ENCODE results near the gene PCGF3. TPM values are rescaled to one million over a fixed set of nuclear protein-coding genes. Genes with fewer than 3 reads are reported as not detected.
"Not testable (repeated sequence)": the region's sequence is repeated elsewhere in the genome, so short reads cannot be mapped to it uniquely, and the experiment has no call there.

PCGF3 gene
- polyA plus RNA-seq, 4 donors = 27.3 to 71.6 (median 55.3) TPM

- 63 to 74% (median 73%) methylated on average over 15 to 22 of the region's 22 CpGs for whole genome bisulfite sequencing, 3 donors
- no peak for FAIRE-seq
Measured at GRCh38 chr4:665751-666435, 39.7 kb upstream of the PCGF3 start.

GRCh38 chr4:666436-666810 lies 39.2 kb upstream of the PCGF3 start:
- H3K4me3 ChIP-seq (ENCODE audit: low read depth in 1 of 3, low read length in 3 of 3) = no peak overlapping the region
- H3K27me3 ChIP-seq (ENCODE audit: control insufficient read depth in 3 of 3, insufficient read depth in 3 of 3, low read length in 3 of 3) = no peaks in the 10 kb centered on the region
- no peaks in the 10 kb centered on the region for H3K9me3 ChIP-seq (ENCODE audit: control insufficient read depth in 2 of 2, insufficient read depth in 1 of 2, low read depth in 1 of 2, low read length in 1 of 2)
- peaks cover 1 to 12% (median 4%) of the 10 kb centered on the region in 3 donors for H3K36me3 ChIP-seq (ENCODE audit: control insufficient read depth in 3 of 3, insufficient read depth in 2 of 3, low read depth in 1 of 3, low read length in 3 of 3)
- H3K4me1 ChIP-seq (ENCODE audit: control insufficient read depth in 3 of 3, insufficient read depth in 2 of 3, low read depth in 1 of 3, low read length in 2 of 3) = no peaks in the 10 kb centered on the region
- DNase-seq (no peak), FAIRE-seq (no peak)
- WGBS, 3 donors = 81 to 90% (median 86%) methylated on average over 20 to 22 of the region's 22 CpGs
- no peak overlapping the region for H3K27ac ChIP-seq (ENCODE audit: low read depth in 1 of 3, low read length in 2 of 3)

More at GRCh38 chr4:665751-666435, 39.7 kb upstream of the PCGF3 start:
- H3K27me3 ChIP-seq (ENCODE audit: control insufficient read depth in 3 of 3, insufficient read depth in 3 of 3, low read length in 3 of 3) = no peaks in the 10 kb centered on the region
- H3K9me3 ChIP-seq (ENCODE audit: control insufficient read depth in 2 of 2, insufficient read depth in 1 of 2, low read depth in 1 of 2, low read length in 1 of 2) = no peaks in the 10 kb centered on the region
- no peak for DNase-seq
- H3K27ac ChIP-seq (ENCODE audit: low read depth in 1 of 3, low read length in 2 of 3) = no peak overlapping the region
- no peaks in the 10 kb centered on the region for H3K4me1 ChIP-seq (ENCODE audit: control insufficient read depth in 3 of 3, insufficient read depth in 2 of 3, low read depth in 1 of 3, low read length in 2 of 3)
- H3K4me3 ChIP-seq (ENCODE audit: low read depth in 1 of 3, low read length in 3 of 3) = no peak overlapping the region
- H3K36me3 ChIP-seq (ENCODE audit: control insufficient read depth in 3 of 3, insufficient read depth in 2 of 3, low read depth in 1 of 3, low read length in 3 of 3) = peaks cover 0 to 7% (median 2%) of the 10 kb centered on the region in 3 donors

- DNase-seq (no peak), FAIRE-seq (no peak)
- Histone ChIP-seq H3K4me1 (ENCODE audit: control insufficient read depth in 3 of 3, insufficient read depth in 2 of 3, low read depth in 1 of 3, low read length in 2 of 3) (no peaks in the 10 kb centered on the region), H3K4me3 (ENCODE audit: low read depth in 1 of 3, low read length in 3 of 3) (no peak overlapping the region), H3K9me3 (ENCODE audit: control insufficient read depth in 2 of 2, insufficient read depth in 1 of 2, low read depth in 1 of 2, low read length in 1 of 2) (no peaks in the 10 kb centered on the region), H3K36me3 (ENCODE audit: control insufficient read depth in 3 of 3, insufficient read depth in 2 of 3, low read depth in 1 of 3, low read length in 3 of 3) (peaks cover 6 to 18% (median 6%) of the 10 kb centered on the region in 3 donors), H3K27me3 (ENCODE audit: control insufficient read depth in 3 of 3, insufficient read depth in 3 of 3, low read length in 3 of 3) (no peaks in the 10 kb centered on the region), H3K27ac (ENCODE audit: low read depth in 1 of 3, low read length in 2 of 3) (no peak overlapping the region)
- 66 to 83% (median 78%) methylated on average over 28 of the region's 28 CpGs for WGBS, 3 donors
Measured at GRCh38 chr4:666822-667544, 38.6 kb upstream of the PCGF3 start.

GRCh38 chr4:667545-667925 lies 38.1 kb upstream of the PCGF3 start:
- no peak for FAIRE-seq

GRCh38 chr4:668219-668618 lies 37.4 kb upstream of the PCGF3 start:
- DNase-seq = not testable (repeated sequence)

More at GRCh38 chr4:667545-667925, 38.1 kb upstream of the PCGF3 start:
- Histone ChIP-seq H3K27me3 (ENCODE audit: control insufficient read depth in 3 of 3, insufficient read depth in 3 of 3, low read length in 3 of 3) (no peaks in the 10 kb centered on the region), H3K36me3 (ENCODE audit: control insufficient read depth in 3 of 3, insufficient read depth in 2 of 3, low read depth in 1 of 3, low read length in 3 of 3) (peaks cover 6 to 23% (median 7%) of the 10 kb centered on the region in 3 donors), H3K4me3 (ENCODE audit: low read depth in 1 of 3, low read length in 3 of 3) (no peak overlapping the region), H3K9me3 (ENCODE audit: control insufficient read depth in 2 of 2, insufficient read depth in 1 of 2, low read depth in 1 of 2, low read length in 1 of 2) (no peaks in the 10 kb centered on the region), H3K4me1 (ENCODE audit: control insufficient read depth in 3 of 3, insufficient read depth in 2 of 3, low read depth in 1 of 3, low read length in 2 of 3) (no peaks in the 10 kb centered on the region), H3K27ac (ENCODE audit: low read depth in 1 of 3, low read length in 2 of 3) (no peak overlapping the region)
- WGBS, 3 donors = 53 to 68% (median 54%) methylated on average over 10 of the region's 10 CpGs
- DNase-seq = no peak

GRCh38 chr4:669806-670559 lies 35.6 kb upstream of the PCGF3 start:
- H3K27me3 ChIP-seq (ENCODE audit: control insufficient read depth in 3 of 3, insufficient read depth in 3 of 3, low read length in 3 of 3); H3K4me3 ChIP-seq (ENCODE audit: low read depth in 1 of 3, low read length in 3 of 3); H3K27ac ChIP-seq (ENCODE audit: low read depth in 1 of 3, low read length in 2 of 3); FAIRE-seq; H3K9me3 ChIP-seq (ENCODE audit: control insufficient read depth in 2 of 2, insufficient read depth in 1 of 2, low read depth in 1 of 2, low read length in 1 of 2); DNase-seq: not testable (repeated sequence)
- H3K36me3 ChIP-seq (ENCODE audit: control insufficient read depth in 3 of 3, insufficient read depth in 2 of 3, low read depth in 1 of 3, low read length in 3 of 3) = peaks cover 6 to 28% (median 9%) of the 10 kb centered on the region in 3 donors
- H3K4me1 ChIP-seq (ENCODE audit: control insufficient read depth in 3 of 3, insufficient read depth in 2 of 3, low read depth in 1 of 3, low read length in 2 of 3) = peaks cover 0 to 13% (median under 1%) of the 10 kb centered on the region in 3 donors
- whole genome bisulfite sequencing, 3 donors = 93 to 96% (median 93%) methylated on average over 11 of the region's 11 CpGs

More at GRCh38 chr4:668219-668618, 37.4 kb upstream of the PCGF3 start:
- not testable (repeated sequence) for H3K4me1 ChIP-seq (ENCODE audit: control insufficient read depth in 3 of 3, insufficient read depth in 2 of 3, low read depth in 1 of 3, low read length in 2 of 3); H3K4me3 ChIP-seq (ENCODE audit: low read depth in 1 of 3, low read length in 3 of 3); H3K27me3 ChIP-seq (ENCODE audit: control insufficient read depth in 3 of 3, insufficient read depth in 3 of 3, low read length in 3 of 3); H3K9me3 ChIP-seq (ENCODE audit: control insufficient read depth in 2 of 2, insufficient read depth in 1 of 2, low read depth in 1 of 2, low read length in 1 of 2); H3K27ac ChIP-seq (ENCODE audit: low read depth in 1 of 3, low read length in 2 of 3); FAIRE-seq
- 86 to 92% (median 91%) methylated on average over 6 of the region's 6 CpGs for WGBS, 3 donors
- peaks cover 6 to 28% (median 9%) of the 10 kb centered on the region in 3 donors for H3K36me3 ChIP-seq (ENCODE audit: control insufficient read depth in 3 of 3, insufficient read depth in 2 of 3, low read depth in 1 of 3, low read length in 3 of 3)

GRCh38 chr4:671769-672168 lies 33.9 kb upstream of the PCGF3 start:
- H3K9me3 ChIP-seq (ENCODE audit: control insufficient read depth in 2 of 2, insufficient read depth in 1 of 2, low read depth in 1 of 2, low read length in 1 of 2) = no peaks in the 10 kb centered on the region
- FAIRE-seq (no peak), DNase-seq (no peak)
- H3K36me3 ChIP-seq (ENCODE audit: control insufficient read depth in 3 of 3, insufficient read depth in 2 of 3, low read depth in 1 of 3, low read length in 3 of 3) = peaks cover 6 to 41% (median 9%) of the 10 kb centered on the region in 3 donors
- no peak overlapping the region for H3K27ac ChIP-seq (ENCODE audit: low read depth in 1 of 3, low read length in 2 of 3)
- H3K4me1 ChIP-seq (ENCODE audit: control insufficient read depth in 3 of 3, insufficient read depth in 2 of 3, low read depth in 1 of 3, low read length in 2 of 3) = peaks cover 0 to 19% (median 3%) of the 10 kb centered on the region in 3 donors
- H3K4me3 ChIP-seq (ENCODE audit: low read depth in 1 of 3, low read length in 3 of 3) = no peak overlapping the region
- WGBS, 3 donors = 88 to 92% (median 91%) methylated on average over 3 of the region's 3 CpGs
- H3K27me3 ChIP-seq (ENCODE audit: control insufficient read depth in 3 of 3, insufficient read depth in 3 of 3, low read length in 3 of 3) = no peaks in the 10 kb centered on the region

Data from small intestine (tissue), 7 donors.